B cell (primary cell): ENCODE results near the gene ARMH3. TPM values are rescaled to one million over a fixed set of nuclear protein-coding genes. Genes with fewer than 3 reads are reported as not detected.
A peak's percentile ranks its signal among the peaks of the same experiment; 100 is the strongest.

Experiments
- ATAC-seq: fragments of 200-7000 bp; cut with Tn5 transposase; one replicate; pipeline ENCODE4 v1.10.0; 2021; ENCODE audit warnings: low read depth, mild to moderate bottlenecking, moderate number of reproducible peaks, moderate library complexity
- CTCF ChIA-PET: fragments of 350-600 bp; sonication (Branson Sonifier 250); formaldehyde crosslinking; loops from one replicate; lab custom pipeline; 2021; ENCODE audit warnings: antibody characterized with exemption, inconsistent platforms; lab: Charles Lee
- POLR2A ChIA-PET: fragments of 350-600 bp; sonication (Branson Sonifier 250); formaldehyde crosslinking; loops from one replicate; lab custom pipeline; 2021; ENCODE audit warnings: antibody characterized with exemption; lab: Charles Lee
- DNase-seq: peaks from one replicate; pipeline ENCODE4 v3.0.0; 2013
- H2AFZ ChIP-seq: 2 replicates; pipeline ENCODE4 v1.6.1; 2012; ENCODE audit warnings: mild to moderate bottlenecking, low read depth, low read length; ENCODE audit not compliant: insufficient read depth, poor library complexity, severe bottlenecking
- H3K27ac ChIP-seq, 2 donors: 1 replicate in 1 of 2; 2 replicates in 1 of 2; pipeline ENCODE4 v1.5.1; 2012 to 2013; ENCODE audit warnings: low read length in 2 of 2, mild to moderate bottlenecking in 2 of 2, moderate library complexity in 1 of 2
- H3K27me3 ChIP-seq, 4 experiments: fragments of 200-600 bp in 1 of 4; sonication (generic) in 1 of 4; replicated peaks in 1 of 4; 1 replicate in 2 of 4; 2 replicates in 2 of 4; pipeline versions ENCODE4 v1.6.1 to v1.7.0; 2013 to 2016; ENCODE audit warnings: low read length in 3 of 4, mild to moderate bottlenecking in 2 of 4, mixed read lengths in 1 of 4, moderate library complexity in 1 of 4; ENCODE audit not compliant: insufficient read depth in 4 of 4, control insufficient read depth in 3 of 4; ENCODE audit errors: control extremely low read depth in 1 of 4
- H3K36me3 ChIP-seq, 2 experiments: replicated peaks in 1 of 2; 1 replicate in 1 of 2; 2 replicates in 1 of 2; pipeline versions ENCODE4 v1.6.1 to v1.7.1; 2013; ENCODE audit warnings: low read length in 1 of 2; ENCODE audit not compliant: insufficient read depth in 2 of 2, control insufficient read depth in 1 of 2; ENCODE audit errors: control extremely low read depth in 1 of 2, extremely low read depth in 1 of 2
- H3K4me1 ChIP-seq, 2 donors: fragments of 200-600 bp in 1 of 2; sonication (generic) in 1 of 2; 1 replicate in 1 of 2; 2 replicates in 1 of 2; pipeline versions ENCODE4 v1.5.1 to v1.6.1; 2013 to 2017; ENCODE audit warnings: low read length in 2 of 2; ENCODE audit not compliant: control insufficient read depth in 2 of 2, insufficient read depth in 2 of 2
- H3K4me2 ChIP-seq: replicated peaks from 2 replicates; pipeline ENCODE3; 2012; ENCODE audit warnings: mild to moderate bottlenecking, low read depth, low read length; ENCODE audit not compliant: poor library complexity, severe bottlenecking
- H3K4me3 ChIP-seq, 5 experiments: fragments of 200-600 bp in 1 of 5; sonication (generic) in 1 of 5; 1 replicate in 3 of 5; 2 replicates in 2 of 5; pipeline versions ENCODE4 v1.5.1 to v1.7.0; 2011 to 2016; ENCODE audit warnings: low read length in 4 of 5, mild to moderate bottlenecking in 4 of 5, low read depth in 2 of 5, control low read depth in 1 of 5, moderate library complexity in 1 of 5; ENCODE audit not compliant: insufficient read depth in 1 of 5; ENCODE audit errors: control extremely low read depth in 1 of 5, extremely low read depth in 1 of 5
- H3K79me2 ChIP-seq: fragments of 200-600 bp; sonication (generic); one replicate; pipeline ENCODE4 v1.6.0; 2016; ENCODE audit warnings: low read length; ENCODE audit not compliant: control insufficient read depth, insufficient read depth
- H3K9ac ChIP-seq: fragments of 200-600 bp; sonication (generic); 2 replicates; pipeline ENCODE4 v1.6.1; 2017; ENCODE audit warnings: mild to moderate bottlenecking, low read length, moderate library complexity
- H3K9me3 ChIP-seq, 3 donors: one replicate each; pipeline versions ENCODE4 v1.6.1 to v1.7.1; 2013; ENCODE audit warnings: low read length in 2 of 3; ENCODE audit not compliant: control insufficient read depth in 2 of 3, insufficient read depth in 1 of 3; ENCODE audit errors: control extremely low read depth in 1 of 3
- H4K20me1 ChIP-seq: 2 replicates; pipeline ENCODE4 v1.6.0; 2012; ENCODE audit warnings: mild to moderate bottlenecking, low read length; ENCODE audit not compliant: insufficient read depth, control insufficient read depth, poor library complexity, severe bottlenecking
- H3K27ac Mint-ChIP-seq: one replicate; pipeline ENCODE4 v1.8.0; 2021; ENCODE audit warnings: mixed read lengths
- H3K27me3 Mint-ChIP-seq: one replicate; pipeline ENCODE4 v1.8.0; 2021; ENCODE audit warnings: mixed read lengths
- H3K4me1 Mint-ChIP-seq: one replicate; pipeline ENCODE4 v1.8.0; 2021; ENCODE audit warnings: mixed read lengths
- H3K4me3 Mint-ChIP-seq: one replicate; pipeline ENCODE4 v1.8.0; 2021; ENCODE audit warnings: mixed read lengths
- H3K9me3 Mint-ChIP-seq: one replicate; pipeline ENCODE4 v1.8.0; 2022; ENCODE audit warnings: mixed read lengths; ENCODE audit not compliant: insufficient read depth
- EZH2 ChIP-seq: IDR thresholded peaks from 2 replicates; pipeline ENCODE4 v1.6.1; 2012; ENCODE audit warnings: borderline replicate concordance, low read depth, mild to moderate bottlenecking, moderate library complexity, low read length; ENCODE audit not compliant: insufficient read depth, poor library complexity, severe bottlenecking
- WGBS: methylation state at CpG from one replicate; pipeline ENCODE4 v1.1.5; 2013; ENCODE audit warnings: missing lambda C conversion rate; ENCODE audit not compliant: insufficient coverage; 5-methylcytosine and 5-hydroxymethylcytosine counted together
- intact Hi-C: fragments of 100-400 bp; cut with micrococcal nuclease; formaldehyde crosslinking; loops from one replicate; pipeline ENCODE4 v1.10.0; 2022
- polyA plus RNA-seq: library from polyadenylated mRNA; depleted of rRNA; stranded (reverse); fragments of >200 nt; gene quantifications from 2 replicates; pipeline ENCODE4 v1.2.3, GENCODE V29; 2012
- total RNA-seq, 2 donors: library from RNA; stranded (reverse); fragments of 120-200 nt in 1 of 2; gene quantifications; 1 replicate in 1 of 2; 2 replicates in 1 of 2; pipeline versions ENCODE4 v1.2.3 to v1.2.4, GENCODE V29; 2013 to 2022
- TF ChIP-seq, protein P1 (sequence below): fragments of 200-600 bp; IDR thresholded peaks from one replicate; pipeline ENCODE4 v1.8.0; 2022; ENCODE audit warnings: antibody characterized with exemption, mild to moderate bottlenecking

ARMH3 gene
- total and polyA plus RNA-seq, 2 donors (not counting 1 experiment from before 2014, with no cell fraction given), result 33.4 to 40.7 TPM

DNA sequence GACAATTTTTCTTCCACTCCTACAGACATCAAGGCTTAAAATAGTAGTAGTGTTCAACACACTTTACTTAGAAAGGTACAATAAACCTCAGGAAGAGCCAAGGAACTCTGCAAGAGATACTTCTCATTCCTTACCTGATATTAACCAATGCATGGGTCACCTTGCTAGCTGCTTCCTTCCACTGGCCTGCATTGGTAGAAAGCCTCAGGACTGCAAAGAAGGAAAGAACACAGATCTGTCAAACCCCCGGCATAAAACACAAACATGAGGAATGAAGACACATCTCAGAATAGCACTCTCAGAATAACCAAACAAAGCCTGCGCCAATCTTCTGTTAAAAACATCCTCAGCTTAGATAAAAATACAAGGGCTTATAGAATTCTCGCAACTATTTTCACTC lies 116.2 kb downstream of the ARMH3 start:
- Histone ChIP-seq H3K9ac (no peak overlapping the region), H3K79me2 (peaks cover 20% of the 10 kb centered on the region), H2AFZ (no peak overlapping the region), H3K4me1 (peaks cover 19 to 25% of the 10 kb centered on the region in 2 donors), H3K27me3 (no peaks in the 10 kb centered on the region), H3K9me3 (no peaks in the 10 kb centered on the region), H3K4me3 (no peak overlapping the region), H3K4me2 (peak overlapping the region; percentile 58), H4K20me1 (no peaks in the 10 kb centered on the region), H3K27ac (peak overlapping the region in 1 of 2 donors; percentile 49), H3K36me3 (peaks cover 0 to 19% of the 10 kb centered on the region in 2 experiments)
- TF ChIP-seq, protein P1, sequence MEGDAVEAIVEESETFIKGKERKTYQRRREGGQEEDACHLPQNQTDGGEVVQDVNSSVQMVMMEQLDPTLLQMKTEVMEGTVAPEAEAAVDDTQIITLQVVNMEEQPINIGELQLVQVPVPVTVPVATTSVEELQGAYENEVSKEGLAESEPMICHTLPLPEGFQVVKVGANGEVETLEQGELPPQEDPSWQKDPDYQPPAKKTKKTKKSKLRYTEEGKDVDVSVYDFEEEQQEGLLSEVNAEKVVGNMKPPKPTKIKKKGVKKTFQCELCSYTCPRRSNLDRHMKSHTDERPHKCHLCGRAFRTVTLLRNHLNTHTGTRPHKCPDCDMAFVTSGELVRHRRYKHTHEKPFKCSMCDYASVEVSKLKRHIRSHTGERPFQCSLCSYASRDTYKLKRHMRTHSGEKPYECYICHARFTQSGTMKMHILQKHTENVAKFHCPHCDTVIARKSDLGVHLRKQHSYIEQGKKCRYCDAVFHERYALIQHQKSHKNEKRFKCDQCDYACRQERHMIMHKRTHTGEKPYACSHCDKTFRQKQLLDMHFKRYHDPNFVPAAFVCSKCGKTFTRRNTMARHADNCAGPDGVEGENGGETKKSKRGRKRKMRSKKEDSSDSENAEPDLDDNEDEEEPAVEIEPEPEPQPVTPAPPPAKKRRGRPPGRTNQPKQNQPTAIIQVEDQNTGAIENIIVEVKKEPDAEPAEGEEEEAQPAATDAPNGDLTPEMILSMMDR, result no peak
- no peak for TF ChIP-seq EZH2
- Mint-ChIP-seq H3K27me3 (no peaks in the 10 kb centered on the region), H3K4me3 (no peak overlapping the region), H3K4me1 (peaks cover 39% of the 10 kb centered on the region), H3K27ac (no peak overlapping the region), H3K9me3 (no peaks in the 10 kb centered on the region)
- POLR2A ChIA-PET, result no interaction called here
- intact Hi-C loops, result loop anchor here (5.0 kb wide), 1 partner anchor 37 kb away; no protein-coding TSS in a partner anchor
- ATAC-seq, result no peak
- WGBS, result 100% methylated on average over 3 of the region's 3 CpGs
- DNase-seq, result no peak
- CTCF ChIA-PET, result interaction anchor here (1.3 to 1.5 kb wide), 2 partner anchors 14 to 99 kb away, joined by 3 to 4 read pairs; no protein-coding TSS in a partner anchor

GRCh38 chr10:101939008-101939648 lies 116.8 kb downstream of the ARMH3 start:
- ChIA-PET CTCF (interaction anchor here (0.8 to 1.5 kb wide), 4 partner anchors 13 to 99 kb away, joined by 3 to 4 read pairs (median 3); no protein-coding TSS in a partner anchor), POLR2A (no interaction called here)
- Mint-ChIP-seq H3K4me3 (no peak overlapping the region), H3K4me1 (peaks cover 39% of the 10 kb centered on the region), H3K27me3 (no peaks in the 10 kb centered on the region), H3K9me3 (no peaks in the 10 kb centered on the region), H3K27ac (no peak overlapping the region)
- H3K79me2 ChIP-seq, result peaks cover 20% of the 10 kb centered on the region
- TF ChIP-seq, protein P1, result no peak
- no peak for TF ChIP-seq EZH2
- H2AFZ ChIP-seq, result no peak overlapping the region
- no peaks in the 10 kb centered on the region for H4K20me1 ChIP-seq
- H3K9me3 ChIP-seq, result no peaks in the 10 kb centered on the region
- DNase-seq (peak; percentile 23), ATAC-seq (no peak)
- peak overlapping the region; percentile 3 for H3K9ac ChIP-seq
- intact Hi-C loops, result loop anchor here (5.0 kb wide), 1 partner anchor 37 kb away; no protein-coding TSS in a partner anchor
- H3K27me3 ChIP-seq, result no peaks in the 10 kb centered on the region
- H3K27ac ChIP-seq, result peak overlapping the region in 1 of 2 donors; percentile 49
- no CpG with 5 or more reads among the region's 3 CpGs for WGBS
- peak overlapping the region in 1 of 5 experiments; percentile 15 for H3K4me3 ChIP-seq
- H3K4me2 ChIP-seq, result peak overlapping the region; percentile 58
- peaks cover 19 to 25% of the 10 kb centered on the region in 2 donors for H3K4me1 ChIP-seq
- peaks cover 0 to 19% of the 10 kb centered on the region in 2 experiments for H3K36me3 ChIP-seq
